ENCODE results near the gene EVC2. TPM values are rescaled to one million over a fixed set of nuclear protein-coding genes. Genes with fewer than 3 reads are reported as not detected.

EVC2 gene
- total RNA-seq, 4 donors from 2014 or later: 15.7 to 24.5 (median 17.2) TPM

- WGBS, 2 donors: 90 to 97% methylated on average over 4 of the region's 4 CpGs
- Histone ChIP-seq H3K9me3 (no peaks in the 10 kb centered on the region), H3K36me3 (no peaks in the 10 kb centered on the region), H3K4me1 (peaks cover 0 to 12% of the 10 kb centered on the region in 2 donors), H3K4me3 (replicated peaks in 1 of 3) (no peak overlapping the region), H3K27ac (no peak overlapping the region), H3K27me3 (no peaks in the 10 kb centered on the region)
- DNase-seq: no peak
- no peak for TF ChIP-seq POLR2A (IDR thresholded peaks at IDR 0.05)
- no peak for TF ChIP-seq CTCF (IDR thresholded peaks at IDR 0.05)
- intact Hi-C loops (cut with DNase I): no loop called here
Observed at GRCh38 chr4:5717449-5718158, 9.2 kb upstream of the EVC2 start.

GRCh38 chr4:5716391-5716790 is 8.0 kb upstream of the EVC2 start:
- no peaks in the 10 kb centered on the region for H3K9me3 ChIP-seq
- intact Hi-C loops (cut with DNase I): no loop called here
- no peak overlapping the region for H3K4me3 ChIP-seq (replicated peaks in 1 of 3)
- peaks cover 4 to 10% of the 10 kb centered on the region in 2 donors for H3K4me1 ChIP-seq
- no peak overlapping the region for H3K27ac ChIP-seq
- H3K36me3 ChIP-seq: no peaks in the 10 kb centered on the region
- no peak for TF ChIP-seq CTCF (IDR thresholded peaks at IDR 0.05)
- TF ChIP-seq POLR2A (IDR thresholded peaks at IDR 0.05): no peak
- no peak for DNase-seq
- no peaks in the 10 kb centered on the region for H3K27me3 ChIP-seq
- 83 to 88% methylated on average over 2 of the region's 2 CpGs for WGBS, 2 donors

- no peak for TF ChIP-seq POLR2A (IDR thresholded peaks at IDR 0.05)
- TF ChIP-seq CTCF (IDR thresholded peaks at IDR 0.05): no peak
- H3K27ac ChIP-seq: no peak overlapping the region
- no peaks in the 10 kb centered on the region for H3K27me3 ChIP-seq
- peaks cover 4 to 14% of the 10 kb centered on the region in 2 donors for H3K4me1 ChIP-seq
- no peaks in the 10 kb centered on the region for H3K9me3 ChIP-seq
- no peak overlapping the region for H3K4me3 ChIP-seq (replicated peaks in 1 of 3)
- 48% methylated on average over 2 of the region's 2 CpGs for WGBS, 2 donors
- no peaks in the 10 kb centered on the region for H3K36me3 ChIP-seq
- DNase-seq: no peak
- intact Hi-C loops (cut with DNase I): no loop called here
Observed at GRCh38 chr4:5715357-5715756, 7.0 kb upstream of the EVC2 start.

- Histone ChIP-seq H3K4me3 (replicated peaks in 1 of 3) (no peak overlapping the region), H3K9me3 (no peaks in the 10 kb centered on the region), H3K4me1 (peaks cover 4 to 20% of the 10 kb centered on the region in 2 donors), H3K27me3 (no peaks in the 10 kb centered on the region), H3K36me3 (no peaks in the 10 kb centered on the region), H3K27ac (no peak overlapping the region)
- no peak for TF ChIP-seq POLR2A (IDR thresholded peaks at IDR 0.05)
- no peak for TF ChIP-seq CTCF (IDR thresholded peaks at IDR 0.05)
- DNase-seq: no peak
- intact Hi-C loops (cut with DNase I): no loop called here
- 82% methylated on average over 6 of the region's 6 CpGs for WGBS, 2 donors
Observed at GRCh38 chr4:5713861-5714260, 5.5 kb upstream of the EVC2 start.

- peaks cover 4 to 24% of the 10 kb centered on the region in 2 donors for H3K4me1 ChIP-seq
Observed at GRCh38 chr4:5712931-5713330, 4.6 kb upstream of the EVC2 start.

More at GRCh38 chr4:5712931-5713330, 4.6 kb upstream of the EVC2 start:
- Histone ChIP-seq H3K4me3 (replicated peaks in 1 of 3) (no peak overlapping the region), H3K27me3 (no peaks in the 10 kb centered on the region), H3K36me3 (no peaks in the 10 kb centered on the region), H3K9me3 (no peaks in the 10 kb centered on the region), H3K27ac (no peak overlapping the region)
- WGBS, 2 donors: 98 to 100% methylated on average over 3 of the region's 3 CpGs
- DNase-seq: no peak
- TF ChIP-seq POLR2A (IDR thresholded peaks at IDR 0.05): no peak
- no peak for TF ChIP-seq CTCF (IDR thresholded peaks at IDR 0.05)
- intact Hi-C loops (cut with DNase I): no loop called here
